Mammary epithelial cell (primary cell): Measurements from ENCODE around the gene PRKAA2.

ENCODE experiments used
- EZH2 ChIP-seq: IDR thresholded peaks from 2 replicates; pipeline ENCODE4 v1.6.1; 2012; ENCODE audit warnings: low read length, inconsistent platforms, borderline replicate concordance
- TF ChIP-seq, protein P1 (sequence below), 2 donors: IDR thresholded peaks in 1 of 2; conservative IDR thresholded peaks in 1 of 2; 2 replicates each; pipeline ENCODE4 v1.5.1; 2011 to 2012; ENCODE audit warnings: inconsistent platforms in 2 of 2, low read length in 2 of 2, mild to moderate bottlenecking in 2 of 2, control low read depth in 1 of 2, low read depth in 1 of 2; ENCODE audit not compliant: insufficient read depth in 1 of 2; ENCODE audit errors: extremely low read depth in 1 of 2

- TF ChIP-seq, protein P1, sequence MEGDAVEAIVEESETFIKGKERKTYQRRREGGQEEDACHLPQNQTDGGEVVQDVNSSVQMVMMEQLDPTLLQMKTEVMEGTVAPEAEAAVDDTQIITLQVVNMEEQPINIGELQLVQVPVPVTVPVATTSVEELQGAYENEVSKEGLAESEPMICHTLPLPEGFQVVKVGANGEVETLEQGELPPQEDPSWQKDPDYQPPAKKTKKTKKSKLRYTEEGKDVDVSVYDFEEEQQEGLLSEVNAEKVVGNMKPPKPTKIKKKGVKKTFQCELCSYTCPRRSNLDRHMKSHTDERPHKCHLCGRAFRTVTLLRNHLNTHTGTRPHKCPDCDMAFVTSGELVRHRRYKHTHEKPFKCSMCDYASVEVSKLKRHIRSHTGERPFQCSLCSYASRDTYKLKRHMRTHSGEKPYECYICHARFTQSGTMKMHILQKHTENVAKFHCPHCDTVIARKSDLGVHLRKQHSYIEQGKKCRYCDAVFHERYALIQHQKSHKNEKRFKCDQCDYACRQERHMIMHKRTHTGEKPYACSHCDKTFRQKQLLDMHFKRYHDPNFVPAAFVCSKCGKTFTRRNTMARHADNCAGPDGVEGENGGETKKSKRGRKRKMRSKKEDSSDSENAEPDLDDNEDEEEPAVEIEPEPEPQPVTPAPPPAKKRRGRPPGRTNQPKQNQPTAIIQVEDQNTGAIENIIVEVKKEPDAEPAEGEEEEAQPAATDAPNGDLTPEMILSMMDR (conservative IDR thresholded peaks at IDR 0.05 in 1 of 2, IDR thresholded peaks at IDR 0.05 in 1 of 2; ENCODE audit: extremely low read depth in 1 of 2, insufficient read depth in 1 of 2, low read depth in 1 of 2, low read length in 2 of 2): no peak
- TF ChIP-seq EZH2: no peak
Measured at GRCh38 chr1:56710646-56711045, 65.5 kb downstream of the PRKAA2 start.
